Measurements from ENCODE around the gene PRPF39. TPM values are rescaled to one million over a fixed set of nuclear protein-coding genes. Genes with fewer than 3 reads are reported as not detected.

The PRPF39 gene
- total RNA-seq, 1 experiment from 2014 or later: 57.4 TPM

GRCh38 chr14:45145214-45145613, 61.3 kb downstream of the PRPF39 start:
- no peaks in the 10 kb centered on the region for H3K9me3 ChIP-seq (ENCODE audit: low read depth, low read length, poor library complexity, severe bottlenecking)
- H3K4me3 ChIP-seq (ENCODE audit: low read depth, low read length, poor library complexity, severe bottlenecking): no peak overlapping the region
- ChIA-PET POLR2A (ENCODE audit: low non-redundant PET) (no interaction called here), CTCF (no interaction called here)
- H3K27me3 ChIP-seq (replicated peaks; ENCODE audit: insufficient read depth, low read depth, low read length, poor library complexity): no peaks in the 10 kb centered on the region
- intact Hi-C loops (cut with micrococcal nuclease; ENCODE audit: unreplicated experiment): no loop called here
- no peak for TF ChIP-seq CTCF (conservative IDR thresholded peaks at IDR 0.05; ENCODE audit: low read depth, low read length)
- no peak for TF ChIP-seq EZH2 (IDR thresholded peaks at IDR 0.05; ENCODE audit: borderline replicate concordance, low read depth, low read length, poor library complexity, severe bottlenecking)
- no peak overlapping the region for H3K27ac ChIP-seq (ENCODE audit: low read depth, low read length, poor library complexity, severe bottlenecking)
- no TSS peak for BruUV-seq (replicated peaks)
- H3K4me1 ChIP-seq (ENCODE audit: insufficient read depth, low read length, poor library complexity, severe bottlenecking): no peaks in the 10 kb centered on the region
- H3K36me3 ChIP-seq (ENCODE audit: insufficient read depth, low read length, poor library complexity, severe bottlenecking): no peaks in the 10 kb centered on the region
- no peak for DNase-seq (ENCODE audit: low spot score)

- intact Hi-C loops (cut with micrococcal nuclease; ENCODE audit: unreplicated experiment): no loop called here
- no peak for DNase-seq (ENCODE audit: low spot score)
- no peaks in the 10 kb centered on the region for H3K36me3 ChIP-seq (ENCODE audit: insufficient read depth, low read length, poor library complexity, severe bottlenecking)
- H3K27me3 ChIP-seq (replicated peaks; ENCODE audit: insufficient read depth, low read depth, low read length, poor library complexity): no peaks in the 10 kb centered on the region
- H3K4me3 ChIP-seq (ENCODE audit: low read depth, low read length, poor library complexity, severe bottlenecking): no peak overlapping the region
- BruUV-seq (replicated peaks): no TSS peak
- H3K27ac ChIP-seq (ENCODE audit: low read depth, low read length, poor library complexity, severe bottlenecking): no peak overlapping the region
- no peaks in the 10 kb centered on the region for H3K4me1 ChIP-seq (ENCODE audit: insufficient read depth, low read length, poor library complexity, severe bottlenecking)
- POLR2A ChIA-PET (ENCODE audit: low non-redundant PET): no interaction called here
- CTCF ChIA-PET: no interaction called here
- TF ChIP-seq EZH2 (IDR thresholded peaks at IDR 0.05; ENCODE audit: borderline replicate concordance, low read depth, low read length, poor library complexity, severe bottlenecking) (no peak), CTCF (conservative IDR thresholded peaks at IDR 0.05; ENCODE audit: low read depth, low read length) (no peak)
- no peaks in the 10 kb centered on the region for H3K9me3 ChIP-seq (ENCODE audit: low read depth, low read length, poor library complexity, severe bottlenecking)
These were observed 65.7 kb downstream of the PRPF39 start for GRCh38 chr14:45149602-45150001.

GRCh38 chr14:45150386-45150890, 66.5 kb downstream of the PRPF39 start:
- Histone ChIP-seq H3K4me1 (ENCODE audit: insufficient read depth, low read length, poor library complexity, severe bottlenecking) (no peaks in the 10 kb centered on the region), H3K9me3 (ENCODE audit: low read depth, low read length, poor library complexity, severe bottlenecking) (no peaks in the 10 kb centered on the region), H3K36me3 (ENCODE audit: insufficient read depth, low read length, poor library complexity, severe bottlenecking) (no peaks in the 10 kb centered on the region), H3K27me3 (replicated peaks; ENCODE audit: insufficient read depth, low read depth, low read length, poor library complexity) (no peaks in the 10 kb centered on the region), H3K4me3 (ENCODE audit: low read depth, low read length, poor library complexity, severe bottlenecking) (no peak overlapping the region), H3K27ac (ENCODE audit: low read depth, low read length, poor library complexity, severe bottlenecking) (no peak overlapping the region)
- intact Hi-C loops (cut with micrococcal nuclease; ENCODE audit: unreplicated experiment): no loop called here
- ChIA-PET POLR2A (ENCODE audit: low non-redundant PET) (no interaction called here), CTCF (no interaction called here)
- no peak for TF ChIP-seq CTCF (conservative IDR thresholded peaks at IDR 0.05; ENCODE audit: low read depth, low read length)
- no peak for TF ChIP-seq EZH2 (IDR thresholded peaks at IDR 0.05; ENCODE audit: borderline replicate concordance, low read depth, low read length, poor library complexity, severe bottlenecking)
- no peak for DNase-seq (ENCODE audit: low spot score)
- no TSS peak for BruUV-seq (replicated peaks)

Measured in A673 (cell line).